ENCODE results near the gene PAQR8.

GRCh38 chr6:52424513-52424912 lies 62.6 kb downstream of the PAQR8 start:
- TF ChIP-seq EZH2 (optimal IDR thresholded peaks at IDR 0.05; ENCODE audit: low read depth, low read length) = no peak
- TF ChIP-seq CTCF (IDR thresholded peaks at IDR 0.05; ENCODE audit: low read length) = no peak
- TF ChIP-seq EZH2phosphoT487 (IDR thresholded peaks at IDR 0.05; ENCODE audit: low read length) = no peak
